HG03103 (cell line): ENCODE results near the gene LIPE.
A peak's percentile ranks its signal among the peaks of the same experiment; 100 is the strongest.
"Not testable (repeated sequence)": the region's sequence is repeated elsewhere in the genome, so short reads cannot be mapped to it uniquely, and the experiment has no call there.

Source experiments
- ATAC-seq: cut with Tn5 transposase; IDR thresholded peaks from one replicate; pipeline ENCODE4 v1.9.1; 2021; ENCODE audit warnings: low read depth; ENCODE audit not compliant: unreplicated experiment

The LIPE gene, protein sequence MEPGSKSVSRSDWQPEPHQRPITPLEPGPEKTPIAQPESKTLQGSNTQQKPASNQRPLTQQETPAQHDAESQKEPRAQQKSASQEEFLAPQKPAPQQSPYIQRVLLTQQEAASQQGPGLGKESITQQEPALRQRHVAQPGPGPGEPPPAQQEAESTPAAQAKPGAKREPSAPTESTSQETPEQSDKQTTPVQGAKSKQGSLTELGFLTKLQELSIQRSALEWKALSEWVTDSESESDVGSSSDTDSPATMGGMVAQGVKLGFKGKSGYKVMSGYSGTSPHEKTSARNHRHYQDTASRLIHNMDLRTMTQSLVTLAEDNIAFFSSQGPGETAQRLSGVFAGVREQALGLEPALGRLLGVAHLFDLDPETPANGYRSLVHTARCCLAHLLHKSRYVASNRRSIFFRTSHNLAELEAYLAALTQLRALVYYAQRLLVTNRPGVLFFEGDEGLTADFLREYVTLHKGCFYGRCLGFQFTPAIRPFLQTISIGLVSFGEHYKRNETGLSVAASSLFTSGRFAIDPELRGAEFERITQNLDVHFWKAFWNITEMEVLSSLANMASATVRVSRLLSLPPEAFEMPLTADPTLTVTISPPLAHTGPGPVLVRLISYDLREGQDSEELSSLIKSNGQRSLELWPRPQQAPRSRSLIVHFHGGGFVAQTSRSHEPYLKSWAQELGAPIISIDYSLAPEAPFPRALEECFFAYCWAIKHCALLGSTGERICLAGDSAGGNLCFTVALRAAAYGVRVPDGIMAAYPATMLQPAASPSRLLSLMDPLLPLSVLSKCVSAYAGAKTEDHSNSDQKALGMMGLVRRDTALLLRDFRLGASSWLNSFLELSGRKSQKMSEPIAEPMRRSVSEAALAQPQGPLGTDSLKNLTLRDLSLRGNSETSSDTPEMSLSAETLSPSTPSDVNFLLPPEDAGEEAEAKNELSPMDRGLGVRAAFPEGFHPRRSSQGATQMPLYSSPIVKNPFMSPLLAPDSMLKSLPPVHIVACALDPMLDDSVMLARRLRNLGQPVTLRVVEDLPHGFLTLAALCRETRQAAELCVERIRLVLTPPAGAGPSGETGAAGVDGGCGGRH

DNA sequence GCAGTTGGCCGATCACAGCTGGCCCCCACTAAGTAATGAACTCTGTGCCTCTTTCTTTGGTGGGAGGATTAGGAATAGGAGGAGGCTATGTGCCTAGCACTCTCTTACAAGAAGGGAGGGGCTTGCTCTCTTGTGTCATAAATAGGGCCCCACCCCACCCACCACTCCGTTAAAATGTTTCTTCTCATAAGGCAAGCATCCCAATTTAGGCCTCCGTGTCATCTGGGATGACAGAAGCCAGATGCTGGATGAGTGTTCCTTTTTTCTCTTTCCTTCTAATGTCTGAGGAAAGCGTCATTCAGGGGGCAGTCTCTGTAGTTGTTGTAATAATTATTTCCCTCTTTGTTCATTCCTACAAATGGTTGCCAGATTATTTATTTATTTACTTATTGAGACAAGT is at the start of gene LIPE:
LIPE (minus strand) TSS at position 76 of the 400 bp plus-strand sequence. CDS start 239 bp downstream, outside the sequence.
- ATAC-seq: no peak

- no peak for ATAC-seq
Measured at GRCh38 chr19:42475366-42475765, 48.2 kb upstream of the LIPE start.

GRCh38 chr19:42474743-42475142 is 47.6 kb upstream of the LIPE start:
- no peak for ATAC-seq

GRCh38 chr19:42473686-42474085 is 46.5 kb upstream of the LIPE start:
- ATAC-seq: no peak

GRCh38 chr19:42472402-42473147 is 45.4 kb upstream of the LIPE start:
- no peak for ATAC-seq

DNA sequence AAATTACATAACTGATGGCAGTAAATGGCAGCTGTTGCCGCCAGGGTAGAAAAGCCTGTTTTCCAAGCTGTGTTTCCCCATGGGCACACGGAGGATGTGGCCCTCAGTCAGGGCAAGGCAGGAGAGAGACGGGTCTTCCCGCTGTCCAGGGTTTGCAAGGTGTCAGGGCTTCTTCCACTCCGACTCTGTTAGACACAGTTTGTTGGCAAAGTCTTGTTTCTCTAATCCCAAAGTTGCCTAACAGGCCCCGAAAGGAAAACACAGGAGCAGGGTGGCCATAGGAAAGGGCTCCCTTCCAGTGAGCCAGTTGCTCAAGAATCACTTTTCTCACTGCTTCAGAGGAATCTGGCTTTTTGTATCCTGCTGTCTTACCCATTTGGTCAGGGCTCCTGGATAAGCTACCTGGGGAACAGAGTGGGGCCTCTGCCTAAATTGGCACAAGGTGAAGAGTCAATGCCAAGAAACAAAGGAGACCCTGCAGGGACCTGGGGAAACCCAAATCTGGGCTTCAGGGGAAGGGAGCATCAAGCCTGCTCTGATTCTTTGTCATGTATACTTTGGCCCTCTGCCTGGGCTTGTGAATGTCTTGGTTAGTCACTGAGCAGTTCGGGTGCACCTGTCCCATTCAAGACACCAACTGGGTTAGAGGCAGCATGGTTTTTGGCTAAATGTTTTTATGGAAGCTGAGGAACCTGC is 44.5 kb upstream of the LIPE start:
- no peak for ATAC-seq

GRCh38 chr19:42469311-42470235 is 42.4 kb upstream of the LIPE start:
- no peak for ATAC-seq

DNA sequence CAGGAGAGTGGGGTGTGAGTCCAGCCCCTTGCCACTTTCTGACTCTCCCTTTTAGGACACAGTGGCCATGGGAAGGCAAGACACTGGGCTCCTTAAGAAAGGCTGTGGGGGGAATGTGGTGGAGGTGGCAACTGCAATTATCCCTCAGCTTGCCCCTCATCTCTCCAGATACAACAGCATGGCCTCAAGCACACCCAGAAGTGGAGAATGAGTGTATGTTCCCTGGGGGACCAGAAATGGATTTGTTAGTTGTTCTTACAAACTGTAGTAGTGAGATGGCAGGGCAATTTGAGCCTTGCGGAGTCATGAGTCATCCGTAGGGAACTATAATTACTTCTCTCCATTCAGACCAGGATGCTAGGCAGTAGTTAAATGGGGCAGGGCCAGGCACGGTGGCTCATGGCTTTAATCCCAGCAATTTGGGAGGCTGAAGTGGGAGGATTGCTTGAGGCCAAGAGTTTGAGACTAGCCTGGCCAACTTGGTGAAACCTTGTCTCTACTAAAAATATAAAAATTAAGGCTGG is 41.1 kb upstream of the LIPE start:
- ATAC-seq: no peak

GRCh38 chr19:42467183-42467760 is 40.1 kb upstream of the LIPE start:
- ATAC-seq: no peak

- ATAC-seq: no peak
Measured at GRCh38 chr19:42466521-42467182, 39.5 kb upstream of the LIPE start.

DNA sequence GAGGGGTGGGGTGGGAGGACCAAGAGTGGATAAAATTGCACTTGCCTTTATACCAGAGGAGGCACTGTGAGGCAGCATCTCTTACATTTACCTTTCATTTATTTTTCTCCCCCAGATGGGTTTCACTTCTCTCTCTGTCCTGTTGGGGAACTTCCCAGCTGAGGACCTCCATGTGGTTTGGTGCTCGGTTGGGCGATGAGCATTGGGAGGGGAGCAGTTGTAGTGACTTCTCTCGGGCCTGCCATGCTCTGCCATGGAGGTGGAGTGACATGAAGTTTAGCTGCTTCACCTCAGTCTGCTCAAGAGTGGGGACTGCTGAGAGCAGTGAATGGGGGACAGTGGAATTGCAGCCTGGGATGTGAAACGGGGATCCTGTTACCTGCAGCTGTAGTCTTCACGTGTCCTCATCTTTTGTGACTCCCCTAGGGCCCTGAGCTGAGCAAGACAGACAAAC is 38.7 kb upstream of the LIPE start:
- peak; percentile 76 for ATAC-seq

- no peak for ATAC-seq
Measured at GRCh38 chr19:42461700-42462324, 34.6 kb upstream of the LIPE start.

GRCh38 chr19:42461231-42461630 is 34.0 kb upstream of the LIPE start:
- ATAC-seq: not testable (repeated sequence)

GRCh38 chr19:42459926-42460325 is 32.7 kb upstream of the LIPE start:
- ATAC-seq: no peak

DNA sequence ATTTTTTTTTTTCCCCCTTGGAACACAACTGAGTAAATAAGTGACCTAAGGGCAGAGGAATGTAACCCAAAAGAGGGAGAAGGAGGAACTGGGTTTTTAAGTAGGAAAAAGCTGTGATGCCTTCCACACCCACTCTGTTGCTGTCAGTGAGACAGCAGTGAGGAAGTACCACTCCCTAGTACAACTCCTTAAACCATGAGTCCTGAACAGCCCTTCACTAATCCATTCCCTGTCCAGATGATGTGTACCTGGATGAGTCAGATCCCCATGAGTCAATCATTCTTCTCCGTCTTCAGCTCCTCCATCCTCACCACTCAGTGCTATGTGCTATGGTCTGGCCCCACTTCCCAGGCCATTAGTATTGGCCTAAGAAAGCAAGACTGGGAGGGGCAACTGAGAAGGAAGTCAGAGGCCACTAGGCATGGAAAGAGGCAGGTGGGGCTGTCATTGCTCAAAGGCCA is 28.5 kb upstream of the LIPE start:
- no peak for ATAC-seq

DNA sequence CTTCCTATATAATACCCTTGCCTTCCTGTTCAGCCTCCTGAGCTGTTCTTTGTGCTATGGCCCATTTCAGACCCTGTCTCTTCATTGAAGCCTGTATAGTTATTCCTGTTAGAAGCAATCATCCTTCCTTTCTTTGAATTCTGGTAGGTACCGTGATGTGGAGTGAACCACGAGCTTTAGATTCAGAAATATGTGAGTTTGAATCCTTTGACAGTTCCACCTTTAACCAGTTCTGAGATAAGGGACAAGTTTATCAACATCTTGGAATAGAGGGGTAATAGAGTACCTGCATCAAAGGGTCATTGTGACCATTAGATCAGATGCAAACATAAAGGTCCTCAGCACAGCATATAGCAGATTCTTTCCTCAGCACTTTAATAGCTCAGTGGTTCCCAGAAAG is 27.9 kb upstream of the LIPE start:
- ATAC-seq: no peak

DNA sequence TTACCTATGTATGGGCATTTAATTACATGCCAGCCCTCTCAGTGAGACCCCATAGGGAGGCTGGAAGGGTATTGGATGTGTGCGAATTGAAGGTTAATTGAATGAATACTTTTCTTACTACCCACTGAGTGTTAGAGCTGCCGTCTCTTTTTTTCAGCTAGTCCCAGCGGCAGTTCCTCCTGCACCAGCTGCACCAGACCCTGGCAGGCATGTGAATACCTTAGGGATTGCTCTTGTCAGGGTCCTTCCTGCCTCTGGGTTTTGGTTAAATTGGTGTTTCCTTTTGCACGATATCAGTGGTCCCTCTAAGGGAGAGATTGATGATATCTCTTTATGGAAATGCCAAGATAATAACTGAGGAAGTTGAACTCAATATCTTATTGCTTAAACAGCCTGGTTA is 25.4 kb upstream of the LIPE start:
- no peak for ATAC-seq
